ENCODE data around the gene GNAQ. TPM values are rescaled to one million over a fixed set of nuclear protein-coding genes. Genes with fewer than 3 reads are reported as not detected.

GNAQ gene
- total and polyA plus RNA-seq, 2 of the 4 experiments (the other 2 are of a cell fraction): 23.1 to 50.7 TPM

DNA sequence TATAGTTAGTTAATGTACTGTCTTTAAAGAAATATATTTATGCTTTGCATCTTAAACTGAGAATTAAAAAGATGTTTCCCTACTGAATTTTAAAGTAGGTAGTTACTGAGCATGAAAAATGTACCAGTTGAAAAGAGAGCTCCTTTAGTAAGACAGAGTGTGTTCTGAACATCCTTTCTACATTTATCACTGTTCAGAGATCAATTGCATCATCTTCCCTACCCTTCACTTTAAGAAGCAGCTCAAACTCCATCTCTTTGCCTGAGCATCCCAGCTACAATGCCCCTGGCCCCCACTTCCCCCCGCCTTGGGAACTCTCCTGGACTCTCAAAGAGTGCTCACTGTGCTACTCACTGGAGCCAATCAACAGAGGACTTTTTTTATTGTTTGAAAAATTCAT, 164.7 kb downstream of the GNAQ start:
- Histone ChIP-seq H3K4me3 (ENCODE audit: insufficient read depth, low read depth, low read length) (no peak overlapping the region), H4K5ac (ENCODE audit: low read depth, low read length) (no peak overlapping the region), H4K91ac (ENCODE audit: insufficient read depth, low read depth, low read length) (no peak overlapping the region), H3K9ac (ENCODE audit: low read depth, low read length) (no peak overlapping the region), H2AK5ac (ENCODE audit: low read depth, low read length) (no peak overlapping the region), H3K4me1 (ENCODE audit: control insufficient read depth, insufficient read depth, low read length) (peaks cover 2% of the 10 kb centered on the region; the same call in 1 of the 2 replicates), H4K8ac (ENCODE audit: low read depth in 2 of 2, low read length in 2 of 2) (no peak overlapping the region), H3K9me3 (ENCODE audit: control insufficient read depth, insufficient read depth, low read length) (peaks cover 2% of the 10 kb centered on the region; the same call in 1 of the 2 replicates), H3K36me3 (ENCODE audit: control insufficient read depth, insufficient read depth, low read length) (peaks cover 6% of the 10 kb centered on the region), H3K23ac (ENCODE audit: low read depth, low read length) (no peak overlapping the region), H3K4ac (ENCODE audit: low read depth, low read length) (no peak overlapping the region), H2BK5ac (ENCODE audit: low read depth, low read length, poor library complexity, severe bottlenecking) (no peak overlapping the region), H2BK120ac (ENCODE audit: low read depth, low read length) (no peak overlapping the region), H3K18ac (ENCODE audit: low read depth, low read length) (no peak overlapping the region), H3K4me2 (ENCODE audit: low read depth, low read length) (no peak overlapping the region), H2AFZ (replicated peaks; ENCODE audit: low read length, poor library complexity) (no peak overlapping the region), H3K9me1 (ENCODE audit: insufficient read depth, low read length) (no peaks in the 10 kb centered on the region), H3K14ac (replicated peaks; ENCODE audit: low read depth, low read length) (no peak overlapping the region), H2BK15ac (ENCODE audit: low read depth, low read length) (no peak overlapping the region), H3K27ac (ENCODE audit: insufficient read depth, low read length) (no peak overlapping the region), H3K56ac (ENCODE audit: extremely low read depth, insufficient read depth, low read length) (no peak overlapping the region), H3K79me1 (ENCODE audit: low read depth in 1 of 2, low read length in 2 of 2) (peaks cover 4 to 16% of the 10 kb centered on the region in 2 experiments; a peak in 3 of 4 replicates), H3K27me3 (ENCODE audit: control insufficient read depth, insufficient read depth, low read length) (no peaks in the 10 kb centered on the region), H2AK9ac (replicated peaks; ENCODE audit: low read depth, low read length, poor library complexity) (no peak overlapping the region), H4K20me1 (ENCODE audit: insufficient read depth, low read length) (no peaks in the 10 kb centered on the region), H2BK20ac (ENCODE audit: low read depth, low read length) (no peak overlapping the region)
- in situ Hi-C loops (cut with MboI; ENCODE audit: low sequenced_read_pairs): no loop called here
- intact Hi-C loops (cut with micrococcal nuclease): no loop called here
- ChIA-PET POLR2A (ENCODE audit: unreplicated experiment) (no interaction called here), CTCF (interaction anchor here (0.7 kb wide), 1 partner anchor 44 kb away, joined by 3 read pairs; no protein-coding TSS in a partner anchor)
- BruUV-seq (replicated peaks): no TSS peak
- dilution Hi-C loops (cut with HindIII; ENCODE audit: low sequenced_read_pairs, unreplicated experiment): no loop called here
- TF ChIP-seq CEBPB (IDR thresholded peaks at IDR 0.05; ENCODE audit: low read depth, low read length): peak; percentile 56; the same call in 1 of the 2 replicates
- TF ChIP-seq, protein P1, sequence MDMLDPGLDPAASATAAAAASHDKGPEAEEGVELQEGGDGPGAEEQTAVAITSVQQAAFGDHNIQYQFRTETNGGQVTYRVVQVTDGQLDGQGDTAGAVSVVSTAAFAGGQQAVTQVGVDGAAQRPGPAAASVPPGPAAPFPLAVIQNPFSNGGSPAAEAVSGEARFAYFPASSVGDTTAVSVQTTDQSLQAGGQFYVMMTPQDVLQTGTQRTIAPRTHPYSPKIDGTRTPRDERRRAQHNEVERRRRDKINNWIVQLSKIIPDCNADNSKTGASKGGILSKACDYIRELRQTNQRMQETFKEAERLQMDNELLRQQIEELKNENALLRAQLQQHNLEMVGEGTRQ (IDR thresholded peaks at IDR 0.05; ENCODE audit: low read depth, low read length): no peak
- DNase-seq (no peak), ATAC-seq (ENCODE audit: low read depth) (no peak)
- WGBS, 2 experiments (ENCODE audit: extremely low coverage in 2 of 2, insufficient read length in 1 of 2): no CpG with 5 or more reads among the region's 1 CpG

Data from IMR-90 (cell line).